NCI-H748 (cell line): ENCODE data around the gene OSBP.
A peak's percentile ranks its signal among the peaks of the same experiment; 100 is the strongest.

ENCODE experiments used
- DNase-seq: peaks from one replicate; lab custom pipeline; 2025; ENCODE audit not compliant: unreplicated experiment; lab: John Stamatoyannopoulos, UW

Gene OSBP

DNA sequence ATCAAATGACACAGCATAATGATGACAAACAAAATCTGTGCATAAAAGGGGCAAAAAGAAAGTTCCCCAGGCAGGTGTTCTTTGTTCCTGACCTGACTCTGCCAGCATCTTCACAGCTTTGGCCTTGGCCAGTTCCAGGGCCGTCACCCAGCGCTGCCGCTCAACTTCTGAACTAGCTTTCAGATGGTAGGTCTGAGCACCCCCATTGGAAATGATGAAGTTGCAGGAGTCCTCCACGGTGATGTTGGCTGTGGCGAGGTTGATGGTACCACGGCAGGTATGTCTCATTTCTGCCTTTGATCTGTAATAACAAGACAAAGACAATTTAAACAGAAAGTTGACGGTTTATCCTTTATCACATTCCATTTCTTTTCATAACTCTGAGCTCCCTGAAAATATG, 5.3 kb downstream of the OSBP start:
- no peak for DNase-seq

DNA sequence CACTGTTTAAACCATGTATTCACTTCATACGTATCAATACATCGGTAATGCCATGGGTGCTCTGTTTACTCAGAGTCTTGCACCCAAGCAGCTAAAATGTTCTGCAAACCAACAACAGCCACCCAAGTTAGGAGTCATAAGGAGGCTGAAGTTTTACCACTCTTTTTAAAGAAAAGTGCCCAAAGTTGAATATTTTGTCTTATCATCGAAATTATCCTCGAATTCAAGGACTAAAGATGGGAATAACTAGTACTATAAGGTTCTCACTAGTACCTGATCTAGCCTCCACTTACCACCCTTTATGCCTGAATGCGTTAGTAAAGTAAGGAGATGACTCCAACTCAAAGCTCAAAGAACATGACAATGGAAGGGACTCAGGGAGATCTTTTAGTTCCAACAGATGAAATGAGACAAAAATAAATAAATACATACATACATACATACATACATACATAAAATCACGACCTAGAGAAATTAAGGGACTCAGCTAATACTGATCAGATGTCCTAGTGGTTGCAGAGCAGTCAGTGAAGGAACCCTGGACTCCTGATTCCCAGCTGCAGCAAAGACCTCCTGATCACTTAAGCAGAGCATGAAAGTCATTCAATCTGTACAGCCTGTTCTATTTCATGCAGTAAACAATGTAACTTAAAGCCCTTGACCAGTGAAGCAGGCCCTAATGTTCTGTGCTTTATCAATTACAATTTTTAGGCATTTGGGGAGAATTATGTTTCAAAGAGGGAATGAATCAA, 7.7 kb downstream of the OSBP start:
- no peak for DNase-seq

DNA sequence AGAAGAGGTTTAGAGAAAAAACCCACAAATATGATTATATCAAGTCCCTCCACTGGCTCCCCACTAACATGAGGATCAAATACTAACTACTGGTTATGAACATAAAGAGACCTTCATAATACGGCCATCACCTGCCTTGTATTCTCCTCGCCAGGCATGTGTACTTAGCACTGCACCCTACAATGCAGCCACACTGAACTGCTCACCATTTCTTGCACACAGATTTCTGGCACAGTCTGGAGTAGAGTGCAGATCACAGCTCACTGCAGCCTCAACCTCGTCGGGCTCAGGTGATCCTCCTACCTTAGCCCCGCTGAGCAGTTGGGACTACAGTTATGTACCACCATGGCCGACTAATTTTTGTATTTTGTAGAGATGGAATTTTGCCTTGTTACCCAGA, 13.1 kb downstream of the OSBP start:
- DNase-seq: no peak

DNA sequence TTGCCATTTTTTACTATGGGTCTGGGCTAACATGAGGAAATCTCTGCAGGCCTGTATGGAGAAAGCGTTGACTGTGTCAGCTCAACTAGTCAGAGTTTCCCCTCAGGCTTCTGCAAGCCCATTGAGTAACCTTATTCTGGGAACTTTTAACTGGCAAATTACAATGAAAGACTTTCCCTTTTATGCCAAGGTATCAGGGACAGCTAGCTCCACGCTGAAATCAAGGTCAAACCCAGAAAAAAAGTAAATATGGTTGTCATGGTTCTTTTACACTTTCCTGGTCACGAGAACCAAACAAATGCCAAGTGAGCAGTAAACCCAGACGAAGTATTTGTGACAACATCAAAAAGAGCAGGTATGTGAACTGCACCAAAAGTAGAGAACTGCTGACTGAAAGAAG, 13.8 kb downstream of the OSBP start:
- DNase-seq: no peak

DNA sequence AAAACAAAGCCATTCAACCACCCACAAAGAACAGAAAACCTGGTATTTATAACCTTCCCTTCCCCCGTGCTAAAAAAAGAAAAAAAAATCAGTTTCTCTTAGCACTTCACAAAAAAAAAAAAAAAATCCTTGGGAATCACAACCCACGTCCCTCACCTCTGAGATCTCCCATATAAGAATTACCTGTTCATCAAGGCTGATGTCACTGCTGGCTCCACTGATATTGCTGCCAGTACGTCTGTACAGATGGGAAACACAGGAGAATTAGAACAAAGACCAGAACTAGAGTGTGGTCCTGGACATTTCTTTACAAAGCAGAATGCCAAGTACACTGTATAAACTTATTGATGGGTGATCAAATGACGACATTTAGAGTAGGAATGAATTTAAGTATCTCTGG, 14.9 kb downstream of the OSBP start:
- DNase-seq: no peak

DNA sequence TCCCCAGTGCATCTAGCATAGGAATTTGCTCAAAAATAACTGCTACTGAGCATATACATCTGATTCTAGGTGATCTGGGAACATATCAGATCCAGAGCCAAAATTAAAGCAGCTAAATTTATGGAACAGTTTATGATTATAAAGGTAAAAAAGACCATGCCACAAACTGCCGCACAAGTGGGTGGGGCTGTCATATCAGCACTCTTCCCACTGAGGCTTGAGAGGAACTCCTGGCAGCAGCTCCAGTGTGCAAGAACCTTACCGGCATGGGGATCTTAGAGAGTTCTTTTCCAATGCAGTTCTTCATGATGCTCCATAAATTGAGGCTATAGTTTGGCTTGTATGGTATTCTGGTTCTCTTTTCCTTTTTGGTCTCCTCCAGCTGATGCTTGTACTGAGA, 15.3 kb downstream of the OSBP start:
- no peak for DNase-seq

DNA sequence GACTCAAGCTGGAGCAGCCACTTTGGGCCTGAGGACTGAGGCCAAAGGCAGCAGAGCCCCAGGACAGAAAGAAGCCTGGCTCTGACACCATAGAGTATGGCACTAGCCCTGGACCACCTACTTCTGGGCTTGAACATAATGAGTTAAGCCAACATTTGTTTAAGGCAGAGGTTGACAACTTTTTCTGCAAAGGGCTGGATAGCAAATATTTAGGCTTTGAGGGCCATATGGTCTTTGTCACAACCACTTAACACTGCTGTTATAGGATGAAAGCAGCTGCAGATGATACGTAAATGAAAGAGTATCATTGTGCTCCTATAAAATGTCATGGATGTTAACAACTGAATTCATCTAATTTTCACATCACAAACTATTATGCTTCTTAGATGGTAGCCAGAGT, 16.6 kb downstream of the OSBP start:
- no peak for DNase-seq

DNA sequence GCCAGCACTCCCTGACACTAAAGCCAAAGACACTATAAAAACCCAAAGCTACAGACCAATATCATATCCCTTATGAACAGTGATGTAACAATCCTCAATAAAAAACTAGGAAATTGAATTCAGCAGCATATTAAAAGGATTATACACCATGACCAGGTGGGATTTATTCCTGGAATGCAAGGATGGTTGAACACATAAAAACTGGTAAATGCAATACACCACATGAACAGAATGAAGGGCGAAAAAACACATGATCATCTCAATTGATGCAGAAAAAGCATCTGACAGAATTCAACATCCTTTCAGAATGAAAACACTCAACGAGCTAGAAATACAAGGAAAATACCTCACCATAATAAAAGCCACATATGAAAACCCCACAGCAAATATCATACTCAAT, 31.3 kb downstream of the OSBP start:
- no peak for DNase-seq

DNA sequence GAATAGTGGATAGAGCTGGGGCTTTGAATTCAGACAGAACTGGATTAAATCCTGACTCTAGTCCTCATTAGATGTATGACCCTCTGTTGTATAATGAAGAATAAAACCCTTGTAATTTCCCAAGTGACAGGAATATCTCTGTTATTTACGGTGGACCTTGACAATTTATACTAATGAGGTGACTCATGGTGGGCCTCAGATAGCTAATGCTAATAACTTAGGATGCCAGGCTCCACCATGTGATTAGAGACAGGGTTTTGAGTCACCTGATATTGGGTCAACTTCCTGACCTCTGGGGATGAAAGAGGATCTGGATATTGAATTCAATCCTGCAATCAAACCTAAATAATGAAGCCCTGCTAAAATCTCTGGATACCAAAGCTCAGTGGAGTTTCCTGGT, 33.6 kb downstream of the OSBP start:
- no peak for DNase-seq

DNA sequence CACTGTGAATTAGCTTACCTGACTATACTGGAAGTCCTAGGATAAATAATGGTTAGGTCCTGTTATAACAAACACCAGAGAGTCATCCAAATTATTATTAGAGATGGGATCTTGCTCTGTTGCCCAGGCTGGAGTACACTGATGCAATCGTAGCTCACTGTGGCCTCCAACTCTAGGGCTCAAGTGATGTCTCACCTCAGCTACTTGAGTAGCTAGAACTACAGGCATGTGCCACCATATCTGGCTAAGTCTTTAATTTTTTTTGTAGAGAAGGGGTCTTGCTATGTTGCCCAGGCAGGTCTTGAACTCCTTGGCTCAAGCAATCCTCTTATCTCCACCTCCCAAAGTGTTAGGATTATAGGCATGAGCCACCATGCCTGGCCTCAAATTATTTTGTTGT, 37.2 kb downstream of the OSBP start:
- no peak for DNase-seq

DNA sequence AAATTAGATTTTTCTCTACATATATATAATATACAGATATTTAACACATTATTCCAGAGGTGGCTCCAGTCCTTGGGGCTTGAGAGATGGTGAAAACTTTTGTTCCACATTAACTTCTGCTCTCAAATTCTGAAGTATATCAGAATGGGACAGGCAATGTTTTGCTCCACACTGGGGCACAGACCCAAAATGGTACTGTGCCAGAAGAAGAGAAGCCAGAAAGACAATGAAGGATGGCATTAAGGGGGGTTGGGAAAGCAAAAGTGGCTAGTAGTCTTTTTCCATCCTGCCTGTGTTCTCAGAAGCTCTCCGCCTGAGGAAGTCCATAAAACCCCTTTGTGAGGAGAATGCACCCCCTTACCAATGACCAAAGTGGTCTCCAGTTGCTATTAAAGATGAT, 40.1 kb downstream of the OSBP start:
- DNase-seq: no peak

DNA sequence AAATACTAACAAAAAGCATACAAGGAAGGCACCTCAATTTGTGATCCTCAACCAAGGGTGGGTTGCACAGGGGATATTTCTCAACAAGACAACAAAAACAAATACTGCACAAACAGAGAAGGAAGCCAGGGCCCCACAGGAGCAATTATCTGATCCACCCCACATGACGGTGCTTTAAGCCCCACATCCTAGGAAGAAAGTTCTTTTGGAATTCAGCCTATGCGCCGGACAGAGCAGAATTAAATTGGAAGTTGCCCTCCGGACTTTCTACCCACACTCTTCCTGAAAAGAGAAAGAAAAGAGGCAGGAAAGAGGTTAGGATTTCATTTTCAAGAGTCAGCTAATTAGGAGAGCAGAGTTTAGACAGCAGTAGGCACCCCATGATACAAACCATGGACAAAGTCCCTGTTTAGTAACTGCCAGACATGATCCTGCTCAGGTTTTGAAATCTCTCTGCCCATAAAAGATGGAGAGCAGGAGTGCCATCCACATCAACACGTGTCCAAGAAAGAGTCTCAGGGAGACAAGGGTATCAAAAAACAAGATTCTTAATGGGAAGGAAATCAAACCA, 40.6 kb downstream of the OSBP start:
- DNase-seq: no peak

DNA sequence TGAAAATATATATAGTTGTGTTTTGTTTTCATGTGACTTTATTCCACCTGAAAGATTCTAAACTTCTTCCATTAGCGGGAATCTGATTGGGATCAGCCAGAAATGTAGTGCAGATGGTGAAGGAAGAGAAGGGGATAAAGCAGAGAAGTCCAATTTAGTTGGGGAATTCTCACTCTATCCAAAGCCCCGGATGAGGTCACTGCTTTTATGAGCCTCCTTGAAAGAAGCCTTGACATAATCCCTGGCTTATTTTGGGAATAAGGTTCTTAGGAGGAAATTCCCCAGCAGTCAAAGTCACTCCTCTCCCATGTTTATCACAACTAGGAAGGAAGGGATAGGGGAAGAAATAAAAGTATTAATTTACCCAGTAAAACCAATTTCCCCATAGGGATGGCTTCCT, 41.1 kb downstream of the OSBP start:
- DNase-seq: no peak

DNA sequence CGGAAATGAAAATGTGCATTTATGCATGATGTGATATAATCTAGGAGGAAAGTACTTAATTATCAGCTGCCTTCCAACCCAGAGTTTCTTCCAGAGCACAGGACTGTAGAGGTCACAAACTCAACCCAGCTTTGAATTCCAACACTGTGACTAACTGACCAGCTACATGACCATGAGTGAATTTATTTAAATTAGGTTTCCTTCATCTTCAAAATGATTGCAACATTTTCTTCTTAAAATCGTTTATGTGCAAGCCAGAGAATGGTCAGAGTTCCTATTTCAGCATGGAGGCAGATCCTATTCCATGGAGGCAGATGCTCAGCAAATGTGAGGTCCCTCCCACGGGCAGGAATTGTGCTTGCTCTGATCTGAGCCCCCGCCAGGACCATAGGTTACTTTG, 42.4 kb downstream of the OSBP start:
- DNase-seq: no peak

DNA sequence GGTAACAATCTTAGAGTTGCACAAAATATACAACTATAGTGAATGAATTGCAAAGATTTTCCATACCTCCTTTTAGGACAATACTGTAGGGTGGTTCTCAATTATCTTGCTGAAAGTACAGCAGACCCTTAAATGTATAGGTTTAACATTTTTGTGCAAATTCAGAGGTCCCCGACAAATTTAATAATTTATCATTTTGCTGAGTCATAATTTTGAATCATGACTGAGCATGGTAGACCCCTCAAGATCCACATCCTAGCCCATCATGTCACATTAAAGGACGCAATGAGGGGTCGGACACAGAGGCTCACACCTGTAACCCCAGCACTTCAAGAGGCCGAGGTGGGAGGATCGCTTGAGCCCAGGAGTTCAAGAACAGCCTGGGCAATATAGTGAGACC, 43.5 kb downstream of the OSBP start:
- DNase-seq: no peak

DNA sequence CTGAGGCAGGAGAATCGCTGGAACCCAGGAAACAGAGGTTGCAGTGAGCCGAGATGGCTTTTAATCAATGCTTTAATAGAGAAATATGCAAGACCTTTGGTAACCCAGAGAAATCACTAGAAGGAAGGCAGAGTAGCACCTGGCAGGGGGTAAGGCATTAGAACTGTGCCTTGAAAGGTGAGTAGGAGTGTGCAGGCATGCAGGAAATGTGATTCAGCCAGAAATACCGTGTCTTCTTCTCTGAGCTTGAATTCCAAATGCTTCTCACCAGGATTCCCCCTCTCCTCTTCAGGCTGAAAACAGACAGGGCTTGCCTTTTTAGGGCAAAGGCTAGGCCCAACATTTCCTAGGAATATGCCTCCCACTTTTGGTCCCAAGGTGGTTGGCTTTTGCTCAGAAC, 53.3 kb downstream of the OSBP start:
- no peak for DNase-seq

DNA sequence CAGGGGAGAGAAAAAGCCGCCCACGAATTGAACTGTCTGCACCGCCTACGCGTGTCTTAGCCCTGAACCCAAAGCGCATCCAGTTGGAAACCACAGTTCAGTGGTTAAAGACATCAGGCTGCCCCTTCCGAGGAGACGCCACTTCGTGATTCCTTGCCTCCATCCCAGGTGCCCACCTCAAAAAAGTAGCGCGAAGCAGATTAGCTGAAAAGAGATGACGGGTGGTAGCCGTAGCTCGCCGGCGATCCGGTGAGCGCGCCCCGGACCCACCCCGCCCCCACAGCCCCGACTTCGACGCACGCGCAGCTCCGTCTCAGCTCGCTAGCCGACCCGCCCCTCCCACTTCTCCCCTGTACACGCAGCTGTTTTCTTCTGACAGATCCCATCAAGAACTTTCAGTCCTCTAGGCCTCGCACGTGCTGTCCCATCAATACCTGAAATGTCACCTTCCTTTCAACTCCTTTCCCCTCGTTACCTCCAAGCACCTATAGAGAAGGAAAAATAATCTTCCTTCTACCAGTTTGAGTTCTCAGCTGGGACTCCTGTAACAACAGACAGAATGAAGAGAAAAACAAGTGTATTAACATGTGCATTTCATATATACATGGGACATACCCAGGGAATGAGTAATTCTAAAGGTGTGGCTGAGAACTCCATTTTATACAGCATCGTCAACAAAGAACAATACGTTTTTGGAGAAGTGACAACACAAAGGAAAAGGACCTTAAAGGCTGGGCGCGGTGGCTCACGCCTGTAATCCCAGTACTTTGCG, 54.7 kb downstream of the OSBP start:
- peak; percentile 87 for DNase-seq

DNA sequence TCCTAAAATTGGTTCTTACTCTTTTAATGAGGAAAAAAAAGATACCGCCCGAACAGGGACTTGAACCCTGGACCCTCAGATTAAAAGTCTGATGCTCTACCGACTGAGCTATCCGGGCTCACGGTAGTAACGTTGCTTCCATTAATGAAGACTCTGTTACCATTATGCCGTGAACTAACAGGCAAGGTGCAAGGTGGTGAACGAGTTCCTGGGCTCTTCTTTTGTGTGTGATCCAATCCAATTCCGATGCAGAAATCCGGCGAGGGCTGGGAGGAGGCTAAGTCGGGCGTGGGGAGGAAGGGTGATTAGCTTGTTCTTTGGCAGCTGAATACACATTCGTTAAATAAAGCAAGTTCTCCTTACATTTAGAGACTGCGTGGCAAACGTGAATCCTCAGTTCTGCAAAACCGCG, 55.3 kb downstream of the OSBP start:
- DNase-seq: peak; percentile 81

DNA sequence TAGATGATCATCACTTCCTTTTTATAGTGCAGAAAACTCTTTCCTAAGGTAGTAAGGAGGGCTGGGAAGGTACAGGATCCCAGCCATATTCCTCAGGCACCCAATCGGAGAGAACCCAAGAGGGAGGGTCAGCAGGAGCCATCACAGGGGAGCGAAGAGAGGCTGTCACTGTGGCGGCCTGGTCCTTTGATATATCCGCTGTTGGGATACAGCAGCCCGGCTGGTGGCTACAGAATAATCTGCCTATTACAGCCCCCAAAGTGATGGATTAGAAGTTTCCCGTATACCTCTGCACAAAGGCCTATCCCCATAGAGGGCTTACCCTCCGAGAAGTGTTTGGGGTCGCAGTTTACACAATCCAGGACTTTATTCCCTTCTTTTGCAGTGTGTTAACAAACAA, 55.7 kb downstream of the OSBP start:
- DNase-seq: no peak

DNA sequence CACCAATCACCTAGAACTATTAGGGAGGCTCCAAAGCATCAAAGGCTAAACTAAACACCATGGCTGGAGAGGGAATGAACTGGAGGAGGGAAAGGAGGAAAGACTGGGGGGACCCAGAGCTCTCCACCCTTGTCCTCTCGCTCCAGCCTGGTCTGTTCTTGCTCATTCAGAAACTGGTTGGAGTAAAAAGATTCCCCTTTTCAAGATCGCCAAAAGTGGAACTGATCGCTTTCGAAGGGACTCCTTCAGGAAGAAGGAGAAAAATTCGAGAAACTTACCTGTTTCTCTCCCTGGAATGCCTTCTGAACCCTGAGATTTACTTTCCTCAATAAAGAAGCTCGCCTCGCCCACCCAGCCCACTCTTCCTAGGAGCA, 57.3 kb downstream of the OSBP start:
- peak; percentile 53 for DNase-seq

DNA sequence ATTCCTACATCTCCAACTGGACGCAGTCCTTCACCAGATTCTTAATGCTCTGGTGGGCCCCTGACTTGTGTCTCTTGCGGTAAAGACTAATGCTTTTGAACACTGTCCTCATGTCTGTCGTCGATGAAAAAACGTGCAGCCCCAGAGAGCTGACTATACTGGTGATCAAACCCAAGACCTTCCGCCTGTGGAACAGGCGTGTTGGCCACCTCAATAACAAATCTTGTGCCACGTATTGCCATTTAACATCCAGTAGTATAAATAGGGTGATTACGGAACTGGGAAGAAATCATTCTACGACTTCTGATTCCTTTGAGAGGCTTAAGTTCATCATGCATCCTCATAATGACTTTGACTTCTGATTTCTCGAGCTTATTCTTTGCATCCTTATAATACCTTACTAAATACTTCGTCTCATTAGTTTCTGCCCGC, 58.6 kb downstream of the OSBP start:
- DNase-seq: peak; percentile 80

DNA sequence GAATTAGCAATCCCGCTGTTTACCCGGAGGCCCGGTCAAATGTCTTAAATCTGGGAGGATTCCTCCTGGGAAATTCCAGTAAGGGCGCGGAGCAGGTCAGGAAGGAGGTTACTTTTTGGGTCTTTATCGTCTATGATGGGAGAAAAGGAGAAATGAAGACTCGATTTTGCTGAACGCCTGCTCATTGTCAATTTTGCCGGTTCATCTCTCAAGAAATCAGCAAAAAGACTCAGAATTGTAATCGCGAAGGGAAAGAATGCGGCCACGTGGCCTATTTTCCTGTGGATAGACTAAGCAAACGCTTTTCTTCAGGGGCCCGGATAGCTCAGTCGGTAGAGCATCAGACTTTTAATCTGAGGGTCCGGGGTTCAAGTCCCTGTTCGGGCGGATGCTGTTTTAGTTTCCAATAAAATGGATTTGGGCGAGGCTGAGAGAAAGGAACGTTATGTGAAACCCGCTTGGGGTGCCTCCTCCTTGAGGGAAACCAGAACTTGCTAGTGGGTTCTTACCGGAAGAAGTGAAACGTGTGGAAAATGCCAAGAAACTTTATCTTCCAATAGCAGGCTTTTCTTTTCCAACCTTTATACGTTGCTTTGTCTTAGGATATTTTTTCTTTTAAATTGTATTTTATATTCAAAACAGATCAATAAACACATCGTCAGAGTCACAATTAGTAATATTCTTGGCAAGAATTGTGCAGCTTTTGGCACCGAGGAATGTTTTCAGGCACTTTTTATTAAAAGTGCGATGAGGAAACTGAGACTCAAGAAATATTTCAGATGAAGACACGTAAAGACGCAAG, 59.3 kb downstream of the OSBP start:
- DNase-seq: peak; percentile 84
